Neural cell (in vitro differentiated cells): ENCODE data around the gene MMP15. TPM values are rescaled to one million over a fixed set of nuclear protein-coding genes. Genes with fewer than 3 reads are reported as not detected.

Experiments
- H2AFZ ChIP-seq: fragments of 200-600, 300-800 bp; sonication (generic), shearing (Covaris generic); 2 replicates; pipeline ENCODE4 v1.6.0; 2014; ENCODE audit warnings: low read depth, mild to moderate bottlenecking, antibody characterized with exemption, low read length, moderate library complexity
- H3F3A ChIP-seq: fragments of 200-600 bp; shearing (Covaris generic); 2 replicates; pipeline ENCODE4 v1.6.1; 2016; ENCODE audit warnings: mild to moderate bottlenecking, moderate library complexity, mixed read lengths, antibody characterized with exemption, low read length; ENCODE audit not compliant: insufficient read depth, poor library complexity, severe bottlenecking
- H3K27ac ChIP-seq: fragments of 200-600, 300-800 bp; sonication (generic), shearing (Covaris generic); 2 replicates; pipeline ENCODE4 v1.5.1; 2014; ENCODE audit warnings: mild to moderate bottlenecking, low read length, moderate library complexity
- H3K27me3 ChIP-seq: fragments of 300-800, 200-600 bp; sonication (generic), shearing (Covaris generic); 2 replicates; pipeline ENCODE4 v1.6.0; 2014; ENCODE audit warnings: mild to moderate bottlenecking, low read depth, low read length, moderate library complexity; ENCODE audit not compliant: insufficient read depth
- H3K36me3 ChIP-seq: fragments of 300-800, 200-600 bp; sonication (generic), shearing (Covaris generic); 2 replicates; pipeline ENCODE4 v1.5.1; 2014; ENCODE audit warnings: mild to moderate bottlenecking, antibody characterized with exemption, low read length, moderate library complexity; ENCODE audit not compliant: insufficient read depth
- H3K4me2 ChIP-seq: fragments of 300-800, 200-600 bp; sonication (generic), shearing (Covaris generic); 2 replicates; pipeline ENCODE4 v1.6.0; 2014; ENCODE audit warnings: mild to moderate bottlenecking, low read length
- H3K4me3 ChIP-seq: fragments of 300-800, 200-600 bp; sonication (generic), shearing (Covaris generic); 2 replicates; pipeline ENCODE4 v1.5.1; 2014; ENCODE audit warnings: mild to moderate bottlenecking, low read length, moderate library complexity
- H3K79me2 ChIP-seq: fragments of 200-600 bp; shearing (Covaris generic); replicated peaks from 2 replicates; pipeline ENCODE4 v1.6.0; 2014; ENCODE audit warnings: mild to moderate bottlenecking, low read length, moderate library complexity; ENCODE audit not compliant: insufficient read depth
- H3K9ac ChIP-seq: fragments of 300-800, 200-600 bp; sonication (generic), shearing (Covaris generic); 2 replicates; pipeline ENCODE4 v1.6.1; 2016; ENCODE audit warnings: mild to moderate bottlenecking, low read length, mixed read lengths
- H3K9me2 ChIP-seq: fragments of 200-600 bp; shearing (Covaris generic); 2 replicates; pipeline ENCODE4 v1.6.1; 2016; ENCODE audit warnings: mild to moderate bottlenecking, low read length, mixed read lengths; ENCODE audit not compliant: insufficient read depth
- H3K9me3 ChIP-seq: fragments of 200-600, 300-800 bp; sonication (generic), shearing (Covaris generic); 2 replicates; pipeline ENCODE4 v1.6.1; 2016; ENCODE audit warnings: mild to moderate bottlenecking, mixed run types, low read length, moderate library complexity, mixed read lengths
- H4K20me1 ChIP-seq: fragments of 200-600 bp; shearing (Covaris generic); 2 replicates; pipeline ENCODE4 v1.6.1; 2016; ENCODE audit warnings: mild to moderate bottlenecking, mixed run types; ENCODE audit not compliant: insufficient read depth
- EP300 ChIP-seq: fragments of 450-650 bp; conservative IDR thresholded peaks from 2 replicates; pipeline ENCODE4 v1.6.1; 2014; ENCODE audit warnings: antibody characterized with exemption, mild to moderate bottlenecking, moderate library complexity; ENCODE audit not compliant: poor library complexity, severe bottlenecking
- EZH2 ChIP-seq: fragments of 200-600, 300-800 bp; shearing (Covaris generic), sonication (generic); IDR thresholded peaks from 2 replicates; pipeline ENCODE4 v1.6.1; 2014; ENCODE audit warnings: antibody characterized with exemption, low read length, borderline replicate concordance, mild to moderate bottlenecking; ENCODE audit not compliant: insufficient read depth, poor library complexity, severe bottlenecking
- MXI1 ChIP-seq: fragments of 450-650 bp; conservative IDR thresholded peaks from 2 replicates; pipeline ENCODE4 v1.6.1; 2014; ENCODE audit warnings: antibody characterized with exemption, mild to moderate bottlenecking; ENCODE audit not compliant: poor library complexity, severe bottlenecking
- POLR2AphosphoS5 ChIP-seq: IDR thresholded peaks from 2 replicates; pipeline ENCODE4 v1.6.1; 2012
- RAD21 ChIP-seq: fragments of 450-650 bp; conservative IDR thresholded peaks from 2 replicates; pipeline ENCODE4 v1.6.1; 2014; ENCODE audit warnings: antibody characterized with exemption, mild to moderate bottlenecking, moderate library complexity
- SMC3 ChIP-seq: fragments of 450-650 bp; conservative IDR thresholded peaks from 2 replicates; pipeline ENCODE4 v1.6.1; 2014; ENCODE audit warnings: antibody characterized with exemption, mild to moderate bottlenecking, moderate library complexity; ENCODE audit not compliant: poor library complexity
- TAF1 ChIP-seq: IDR thresholded peaks from 2 replicates; pipeline ENCODE4 v1.6.1; 2012; ENCODE audit warnings: low read depth
- polyA plus RNA-seq: library from polyadenylated mRNA; depleted of rRNA; stranded (reverse); fragments of >200 nt; gene quantifications from 2 replicates; pipeline ENCODE4 v1.2.3, GENCODE V29; 2014
- TF ChIP-seq, protein P1 (sequence below): fragments of 450-650 bp; IDR thresholded peaks from 2 replicates; pipeline ENCODE4 v1.5.1; 2014; ENCODE audit warnings: antibody characterized with exemption, mild to moderate bottlenecking, moderate library complexity; ENCODE audit not compliant: poor library complexity, severe bottlenecking
- TF ChIP-seq, protein P2 (sequence below): IDR thresholded peaks from 2 replicates; pipeline ENCODE4 v1.6.1; 2012; ENCODE audit warnings: borderline replicate concordance

Gene MMP15
- polyA plus RNA-seq, 1 donor from 2014 or later, result 18.5 TPM

DNA sequence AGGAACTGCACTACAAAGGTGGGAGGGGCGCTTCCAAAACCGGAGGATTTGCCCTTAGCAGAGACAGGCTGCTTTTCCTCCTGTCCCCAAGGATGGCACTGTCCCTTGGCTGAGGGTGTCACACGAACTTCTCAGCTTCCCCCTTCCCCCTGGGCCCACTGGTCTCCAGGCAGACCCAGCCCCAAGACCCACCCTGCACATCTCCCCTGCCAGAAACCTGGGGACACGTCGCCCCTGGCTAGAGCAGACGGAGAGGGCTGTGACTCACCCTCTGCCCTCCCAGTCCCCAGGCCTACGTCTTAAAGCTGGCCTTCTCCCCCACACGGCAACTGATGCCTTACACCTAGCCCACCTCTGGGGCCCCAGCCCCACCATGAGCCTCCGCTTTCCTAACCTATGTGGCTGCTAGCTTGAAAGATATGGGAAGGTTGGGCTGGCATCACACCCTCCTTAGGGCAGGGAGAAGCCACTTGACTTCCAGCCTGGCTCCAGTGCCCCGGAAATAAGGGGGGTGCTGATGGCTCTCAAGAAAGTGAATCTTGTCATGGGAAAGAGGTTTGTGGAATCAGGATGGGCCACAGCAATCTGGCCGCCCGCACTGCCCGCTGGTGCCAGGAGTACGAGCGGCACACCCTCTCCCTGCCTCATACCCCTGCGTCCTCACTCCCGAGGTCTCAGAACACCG lies 29.7 kb upstream of the MMP15 start:
- no peaks in the 10 kb centered on the region for H3K27me3 ChIP-seq
- no peak overlapping the region for H3K9ac ChIP-seq
- no peak overlapping the region for H2AFZ ChIP-seq
- H3K79me2 ChIP-seq, result peaks cover 10% of the 10 kb centered on the region
- no peak overlapping the region for H3K4me2 ChIP-seq
- no peaks in the 10 kb centered on the region for H4K20me1 ChIP-seq
- H3F3A ChIP-seq, result no peaks in the 10 kb centered on the region
- H3K9me2 ChIP-seq, result no peaks in the 10 kb centered on the region
- H3K9me3 ChIP-seq, result no peaks in the 10 kb centered on the region
- H3K27ac ChIP-seq, result no peak overlapping the region
- H3K4me3 ChIP-seq, result no peak overlapping the region
- TF ChIP-seq, protein P1, sequence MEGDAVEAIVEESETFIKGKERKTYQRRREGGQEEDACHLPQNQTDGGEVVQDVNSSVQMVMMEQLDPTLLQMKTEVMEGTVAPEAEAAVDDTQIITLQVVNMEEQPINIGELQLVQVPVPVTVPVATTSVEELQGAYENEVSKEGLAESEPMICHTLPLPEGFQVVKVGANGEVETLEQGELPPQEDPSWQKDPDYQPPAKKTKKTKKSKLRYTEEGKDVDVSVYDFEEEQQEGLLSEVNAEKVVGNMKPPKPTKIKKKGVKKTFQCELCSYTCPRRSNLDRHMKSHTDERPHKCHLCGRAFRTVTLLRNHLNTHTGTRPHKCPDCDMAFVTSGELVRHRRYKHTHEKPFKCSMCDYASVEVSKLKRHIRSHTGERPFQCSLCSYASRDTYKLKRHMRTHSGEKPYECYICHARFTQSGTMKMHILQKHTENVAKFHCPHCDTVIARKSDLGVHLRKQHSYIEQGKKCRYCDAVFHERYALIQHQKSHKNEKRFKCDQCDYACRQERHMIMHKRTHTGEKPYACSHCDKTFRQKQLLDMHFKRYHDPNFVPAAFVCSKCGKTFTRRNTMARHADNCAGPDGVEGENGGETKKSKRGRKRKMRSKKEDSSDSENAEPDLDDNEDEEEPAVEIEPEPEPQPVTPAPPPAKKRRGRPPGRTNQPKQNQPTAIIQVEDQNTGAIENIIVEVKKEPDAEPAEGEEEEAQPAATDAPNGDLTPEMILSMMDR, result no peak
- TF ChIP-seq, protein P2, sequence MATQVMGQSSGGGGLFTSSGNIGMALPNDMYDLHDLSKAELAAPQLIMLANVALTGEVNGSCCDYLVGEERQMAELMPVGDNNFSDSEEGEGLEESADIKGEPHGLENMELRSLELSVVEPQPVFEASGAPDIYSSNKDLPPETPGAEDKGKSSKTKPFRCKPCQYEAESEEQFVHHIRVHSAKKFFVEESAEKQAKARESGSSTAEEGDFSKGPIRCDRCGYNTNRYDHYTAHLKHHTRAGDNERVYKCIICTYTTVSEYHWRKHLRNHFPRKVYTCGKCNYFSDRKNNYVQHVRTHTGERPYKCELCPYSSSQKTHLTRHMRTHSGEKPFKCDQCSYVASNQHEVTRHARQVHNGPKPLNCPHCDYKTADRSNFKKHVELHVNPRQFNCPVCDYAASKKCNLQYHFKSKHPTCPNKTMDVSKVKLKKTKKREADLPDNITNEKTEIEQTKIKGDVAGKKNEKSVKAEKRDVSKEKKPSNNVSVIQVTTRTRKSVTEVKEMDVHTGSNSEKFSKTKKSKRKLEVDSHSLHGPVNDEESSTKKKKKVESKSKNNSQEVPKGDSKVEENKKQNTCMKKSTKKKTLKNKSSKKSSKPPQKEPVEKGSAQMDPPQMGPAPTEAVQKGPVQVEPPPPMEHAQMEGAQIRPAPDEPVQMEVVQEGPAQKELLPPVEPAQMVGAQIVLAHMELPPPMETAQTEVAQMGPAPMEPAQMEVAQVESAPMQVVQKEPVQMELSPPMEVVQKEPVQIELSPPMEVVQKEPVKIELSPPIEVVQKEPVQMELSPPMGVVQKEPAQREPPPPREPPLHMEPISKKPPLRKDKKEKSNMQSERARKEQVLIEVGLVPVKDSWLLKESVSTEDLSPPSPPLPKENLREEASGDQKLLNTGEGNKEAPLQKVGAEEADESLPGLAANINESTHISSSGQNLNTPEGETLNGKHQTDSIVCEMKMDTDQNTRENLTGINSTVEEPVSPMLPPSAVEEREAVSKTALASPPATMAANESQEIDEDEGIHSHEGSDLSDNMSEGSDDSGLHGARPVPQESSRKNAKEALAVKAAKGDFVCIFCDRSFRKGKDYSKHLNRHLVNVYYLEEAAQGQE, result no peak
- TF ChIP-seq POLR2AphosphoS5 (no peak), MXI1 (no peak)
- H3K36me3 ChIP-seq, result no peaks in the 10 kb centered on the region

DNA sequence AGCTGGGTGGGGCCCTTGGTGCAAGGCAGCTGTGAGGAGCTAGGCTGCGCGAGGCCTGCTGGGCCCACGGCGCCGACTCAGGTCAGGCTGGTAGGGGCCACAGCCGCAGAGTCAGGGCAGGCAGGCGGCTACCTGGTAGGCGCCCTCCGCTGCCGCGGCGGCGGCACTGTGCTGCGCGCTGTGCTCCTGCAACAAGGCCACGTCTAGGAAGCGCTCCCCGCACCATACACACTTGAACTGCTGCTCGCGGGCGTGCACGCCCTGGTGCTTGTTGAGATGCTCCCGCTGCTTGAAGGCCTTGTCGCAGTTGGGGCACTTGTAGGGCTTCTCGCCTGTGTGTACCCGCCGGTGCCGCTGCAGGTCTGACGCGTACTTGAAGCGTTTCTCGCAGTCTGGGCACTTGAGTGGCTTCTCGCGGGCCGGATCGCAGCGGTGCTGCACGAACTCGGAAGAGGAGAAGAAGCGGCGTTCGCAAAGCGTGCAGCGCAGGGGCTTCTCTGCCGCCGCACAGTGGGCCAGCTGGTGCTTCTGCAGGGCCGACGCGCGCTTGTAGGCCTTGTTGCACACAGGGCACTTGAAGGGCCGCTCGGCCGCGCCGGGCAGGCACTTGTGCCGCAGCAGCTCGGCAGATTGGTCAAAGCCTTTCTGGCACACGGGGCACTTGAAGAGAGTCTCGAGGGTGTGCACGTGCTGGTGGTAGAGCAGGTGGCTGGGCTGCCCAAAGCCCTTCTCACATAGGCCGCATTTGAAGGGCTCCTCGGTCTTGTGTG lies 29.0 kb upstream of the MMP15 start:
- Histone ChIP-seq H3K27me3 (no peaks in the 10 kb centered on the region), H3K9me3 (no peaks in the 10 kb centered on the region), H3K9me2 (no peaks in the 10 kb centered on the region), H3K4me2 (no peak overlapping the region), H3K27ac (no peak overlapping the region), H3K4me3 (no peak overlapping the region), H3F3A (no peaks in the 10 kb centered on the region), H4K20me1 (no peaks in the 10 kb centered on the region), H2AFZ (no peak overlapping the region), H3K9ac (no peak overlapping the region), H3K79me2 (peaks cover 10% of the 10 kb centered on the region), H3K36me3 (no peaks in the 10 kb centered on the region)
- no peak for TF ChIP-seq SMC3
- TF ChIP-seq, protein P1, result no peak
- TF ChIP-seq RAD21, result no peak
- no peak for TF ChIP-seq EZH2
- no peak for TF ChIP-seq POLR2AphosphoS5
- no peak for TF ChIP-seq EP300
- TF ChIP-seq TAF1, result no peak
- TF ChIP-seq, protein P2, result no peak
- TF ChIP-seq MXI1, result no peak
